ENCODE measurements around the gene VPS8.

VPS8 gene

GRCh38 chr3:184874709-184875644 is 63.0 kb downstream of the VPS8 start:
- H3K9me2 ChIP-seq (ENCODE audit: low read depth, low read length): no peaks in the 10 kb centered on the region
- H3K27me3 ChIP-seq (ENCODE audit: insufficient read depth, low read length): no peaks in the 10 kb centered on the region
- H3K9ac ChIP-seq (ENCODE audit: low read length): no peak overlapping the region
- no peak overlapping the region for H2AFZ ChIP-seq (ENCODE audit: low read length)
- TF ChIP-seq EZH2 (IDR thresholded peaks at IDR 0.05; ENCODE audit: borderline replicate concordance, low read length) (no peak), CTCF (IDR thresholded peaks at IDR 0.05; ENCODE audit: low read length) (peak; percentile 90)
- peaks cover 9% of the 10 kb centered on the region; the same call in 1 of the 2 replicates for H3K36me3 ChIP-seq (ENCODE audit: insufficient read depth, low read length)
- H3K4me1 ChIP-seq (ENCODE audit: insufficient read depth, low read length, severe bottlenecking): no peaks in the 10 kb centered on the region
- no peak overlapping the region for H3K4me3 ChIP-seq (ENCODE audit: low read depth, low read length, poor library complexity, severe bottlenecking)
- no peaks in the 10 kb centered on the region for H3F3A ChIP-seq (ENCODE audit: insufficient read depth, low read length)
- no peaks in the 10 kb centered on the region for H3K79me2 ChIP-seq (ENCODE audit: insufficient read depth, low read length)
- no peak overlapping the region for H3K4me2 ChIP-seq (ENCODE audit: low read length)
- no peaks in the 10 kb centered on the region for H3K9me3 ChIP-seq (ENCODE audit: low read length)
- no peak overlapping the region for H3K27ac ChIP-seq (ENCODE audit: low read depth, low read length, poor library complexity, severe bottlenecking)
- H4K20me1 ChIP-seq (ENCODE audit: insufficient read depth, low read length): no peaks in the 10 kb centered on the region

GRCh38 chr3:184880276-184881019 is 68.5 kb downstream of the VPS8 start:
- Histone ChIP-seq H3K27me3 (ENCODE audit: insufficient read depth, low read length) (no peaks in the 10 kb centered on the region), H3K79me2 (ENCODE audit: insufficient read depth, low read length) (no peaks in the 10 kb centered on the region), H3K27ac (ENCODE audit: low read depth, low read length, poor library complexity, severe bottlenecking) (no peak overlapping the region), H3K4me1 (ENCODE audit: insufficient read depth, low read length, severe bottlenecking) (no peaks in the 10 kb centered on the region), H2AFZ (ENCODE audit: low read length) (no peak overlapping the region), H3K9ac (ENCODE audit: low read length) (no peak overlapping the region), H3K36me3 (ENCODE audit: insufficient read depth, low read length) (peaks cover 8% of the 10 kb centered on the region; the same call in 1 of the 2 replicates), H4K20me1 (ENCODE audit: insufficient read depth, low read length) (no peaks in the 10 kb centered on the region), H3K9me2 (ENCODE audit: low read depth, low read length) (no peaks in the 10 kb centered on the region), H3K4me2 (ENCODE audit: low read length) (no peak overlapping the region), H3F3A (ENCODE audit: insufficient read depth, low read length) (no peaks in the 10 kb centered on the region), H3K9me3 (ENCODE audit: low read length) (no peaks in the 10 kb centered on the region), H3K4me3 (ENCODE audit: low read depth, low read length, poor library complexity, severe bottlenecking) (no peak overlapping the region)
- TF ChIP-seq CTCF (IDR thresholded peaks at IDR 0.05; ENCODE audit: low read length): no peak

- Histone ChIP-seq H3K9me3 (ENCODE audit: low read length) (no peaks in the 10 kb centered on the region), H3K9me2 (ENCODE audit: low read depth, low read length) (no peaks in the 10 kb centered on the region), H3K27ac (ENCODE audit: low read depth, low read length, poor library complexity, severe bottlenecking) (no peak overlapping the region), H3K4me3 (ENCODE audit: low read depth, low read length, poor library complexity, severe bottlenecking) (no peak overlapping the region), H3K4me1 (ENCODE audit: insufficient read depth, low read length, severe bottlenecking) (no peaks in the 10 kb centered on the region), H3K79me2 (ENCODE audit: insufficient read depth, low read length) (no peaks in the 10 kb centered on the region), H3K36me3 (ENCODE audit: insufficient read depth, low read length) (peaks cover 8% of the 10 kb centered on the region; the same call in 1 of the 2 replicates), H4K20me1 (ENCODE audit: insufficient read depth, low read length) (no peaks in the 10 kb centered on the region), H3F3A (ENCODE audit: insufficient read depth, low read length) (0 out of 2 replicates have a peak, but pooled peaks cover 3% of the 10 kb centered on the region), H2AFZ (ENCODE audit: low read length) (no peak overlapping the region), H3K4me2 (ENCODE audit: low read length) (no peak overlapping the region), H3K9ac (ENCODE audit: low read length) (no peak overlapping the region), H3K27me3 (ENCODE audit: insufficient read depth, low read length) (no peaks in the 10 kb centered on the region)
- TF ChIP-seq EZH2 (IDR thresholded peaks at IDR 0.05; ENCODE audit: borderline replicate concordance, low read length) (no peak), CTCF (IDR thresholded peaks at IDR 0.05; ENCODE audit: low read length) (no peak)
Observed at GRCh38 chr3:184884359-184885017, 72.5 kb downstream of the VPS8 start.

Data from OCI-LY1 (cell line).